Natural killer cell (primary cell): Measurements from ENCODE around the gene TEX22. TPM values are rescaled to one million over a fixed set of nuclear protein-coding genes. Genes with fewer than 3 reads are reported as not detected.

Experiments used
- ATAC-seq, 3 donors: fragments of 150-1000 bp in 2 of 3; fragments of 200-7000 bp in 1 of 3; cut with Tn5 transposase; 1 replicate in 1 of 3; 2 replicates in 2 of 3; pipeline ENCODE4 v1.10.0; 2021; ENCODE audit warnings: mild to moderate bottlenecking in 2 of 3, moderate library complexity in 2 of 3
- DNase-seq, 2 donors: peaks; one replicate each; pipeline versions ENCODE4 v3.0.0 to v3.0.0-alpha.2; 2013 to 2021; ENCODE audit warnings: mixed read lengths in 1 of 2
- H3K27ac ChIP-seq: one replicate; pipeline ENCODE4 v1.5.1; 2013; ENCODE audit warnings: mild to moderate bottlenecking, low read length
- H3K27me3 ChIP-seq: one replicate; pipeline ENCODE4 v1.6.1; 2013; ENCODE audit warnings: low read length; ENCODE audit not compliant: control insufficient read depth, insufficient read depth
- H3K36me3 ChIP-seq: one replicate; pipeline ENCODE4 v1.6.1; 2013; ENCODE audit warnings: low read length; ENCODE audit not compliant: control insufficient read depth, insufficient read depth
- H3K4me1 ChIP-seq: one replicate; pipeline ENCODE4 v1.6.1; 2013; ENCODE audit warnings: low read length; ENCODE audit not compliant: control insufficient read depth, insufficient read depth
- H3K4me3 ChIP-seq: one replicate; pipeline ENCODE4 v1.5.1; 2013; ENCODE audit warnings: low read length
- H3K9me3 ChIP-seq: one replicate; pipeline ENCODE4 v1.6.1; 2013; ENCODE audit warnings: low read length; ENCODE audit not compliant: control insufficient read depth, insufficient read depth
- H3K27ac Mint-ChIP-seq, 2 donors: one replicate each; pipeline ENCODE4 v1.8.0; 2022; ENCODE audit warnings: mild to moderate bottlenecking in 2 of 2, mixed read lengths in 2 of 2, moderate library complexity in 1 of 2
- H3K27me3 Mint-ChIP-seq, 2 donors: one replicate each; pipeline ENCODE4 v1.8.0; 2022; ENCODE audit warnings: low read depth in 2 of 2, mixed read lengths in 2 of 2
- H3K36me3 Mint-ChIP-seq: one replicate; pipeline ENCODE4 v1.8.0; 2022; ENCODE audit warnings: mixed read lengths
- H3K4me1 Mint-ChIP-seq, 2 donors: one replicate each; pipeline ENCODE4 v1.8.0; 2022; ENCODE audit warnings: mixed read lengths in 2 of 2
- H3K4me3 Mint-ChIP-seq: one replicate; pipeline ENCODE4 v1.8.0; 2022; ENCODE audit warnings: mild to moderate bottlenecking, moderate library complexity, mixed read lengths
- H3K9me3 Mint-ChIP-seq, 2 donors: one replicate each; pipeline ENCODE4 v1.8.0; 2022; ENCODE audit warnings: mixed read lengths in 2 of 2
- WGBS: methylation state at CpG from one replicate; pipeline ENCODE4 v1.1.7; 2013; ENCODE audit warnings: missing lambda C conversion rate; ENCODE audit not compliant: insufficient coverage; 5-methylcytosine and 5-hydroxymethylcytosine counted together
- intact Hi-C: fragments of 100-400 bp; cut with micrococcal nuclease; formaldehyde crosslinking; loops from one replicate; pipeline ENCODE4 v1.14.2; 2022
- total RNA-seq, 4 donors: library from RNA; stranded (reverse); fragments of 120-200 nt in 1 of 4; gene quantifications; one replicate each; pipeline versions ENCODE4 v1.2.3 to v1.2.4, GENCODE V29; 2013 to 2022
- TF ChIP-seq, protein P1 (sequence below): fragments of 200-600 bp; IDR thresholded peaks from one replicate; pipeline ENCODE4 v1.8.0; 2022; ENCODE audit warnings: antibody characterized with exemption

The TEX22 gene
- total RNA-seq, 3 donors from 2014 or later (not counting 1 experiment from before 2014, with no cell fraction given): 0.23 to 1.9 (median 1.8) TPM

GRCh38 chr14:105391541-105391940 is 6.8 kb upstream of the TEX22 start:
- Histone ChIP-seq H3K27ac (no peak overlapping the region), H3K9me3 (no peaks in the 10 kb centered on the region), H3K36me3 (no peaks in the 10 kb centered on the region), H3K27me3 (no peaks in the 10 kb centered on the region), H3K4me1 (peaks cover 71% of the 10 kb centered on the region), H3K4me3 (no peak overlapping the region)
- WGBS: 93% methylated on average over 23 of the region's 23 CpGs
- no peak overlapping the region for H3K4me3 Mint-ChIP-seq
- H3K4me1 Mint-ChIP-seq: peaks cover 8 to 30% of the 10 kb centered on the region in 2 donors
- intact Hi-C loops: no loop called here
- H3K27ac Mint-ChIP-seq: no peak overlapping the region
- ATAC-seq (no peak), DNase-seq (no peak)
- no peaks in the 10 kb centered on the region for H3K36me3 Mint-ChIP-seq
- H3K9me3 Mint-ChIP-seq: no peaks in the 10 kb centered on the region
- TF ChIP-seq, protein P1, sequence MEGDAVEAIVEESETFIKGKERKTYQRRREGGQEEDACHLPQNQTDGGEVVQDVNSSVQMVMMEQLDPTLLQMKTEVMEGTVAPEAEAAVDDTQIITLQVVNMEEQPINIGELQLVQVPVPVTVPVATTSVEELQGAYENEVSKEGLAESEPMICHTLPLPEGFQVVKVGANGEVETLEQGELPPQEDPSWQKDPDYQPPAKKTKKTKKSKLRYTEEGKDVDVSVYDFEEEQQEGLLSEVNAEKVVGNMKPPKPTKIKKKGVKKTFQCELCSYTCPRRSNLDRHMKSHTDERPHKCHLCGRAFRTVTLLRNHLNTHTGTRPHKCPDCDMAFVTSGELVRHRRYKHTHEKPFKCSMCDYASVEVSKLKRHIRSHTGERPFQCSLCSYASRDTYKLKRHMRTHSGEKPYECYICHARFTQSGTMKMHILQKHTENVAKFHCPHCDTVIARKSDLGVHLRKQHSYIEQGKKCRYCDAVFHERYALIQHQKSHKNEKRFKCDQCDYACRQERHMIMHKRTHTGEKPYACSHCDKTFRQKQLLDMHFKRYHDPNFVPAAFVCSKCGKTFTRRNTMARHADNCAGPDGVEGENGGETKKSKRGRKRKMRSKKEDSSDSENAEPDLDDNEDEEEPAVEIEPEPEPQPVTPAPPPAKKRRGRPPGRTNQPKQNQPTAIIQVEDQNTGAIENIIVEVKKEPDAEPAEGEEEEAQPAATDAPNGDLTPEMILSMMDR: no peak
- no peaks in the 10 kb centered on the region for H3K27me3 Mint-ChIP-seq

GRCh38 chr14:105392131-105393090 is 5.9 kb upstream of the TEX22 start:
- no peaks in the 10 kb centered on the region for H3K27me3 Mint-ChIP-seq
- ATAC-seq (no peak), DNase-seq (no peak)
- WGBS: 95% methylated on average over 40 of the region's 40 CpGs
- Histone ChIP-seq H3K27ac (no peak overlapping the region), H3K4me1 (peaks cover 80% of the 10 kb centered on the region), H3K4me3 (no peak overlapping the region), H3K36me3 (no peaks in the 10 kb centered on the region), H3K9me3 (no peaks in the 10 kb centered on the region), H3K27me3 (no peaks in the 10 kb centered on the region)
- no peaks in the 10 kb centered on the region for H3K9me3 Mint-ChIP-seq
- H3K4me3 Mint-ChIP-seq: no peak overlapping the region
- no peak overlapping the region for H3K27ac Mint-ChIP-seq
- H3K4me1 Mint-ChIP-seq: peaks cover 8 to 38% of the 10 kb centered on the region in 2 donors
- H3K36me3 Mint-ChIP-seq: no peaks in the 10 kb centered on the region
- TF ChIP-seq, protein P1: no peak
- intact Hi-C loops: no loop called here

DNA sequence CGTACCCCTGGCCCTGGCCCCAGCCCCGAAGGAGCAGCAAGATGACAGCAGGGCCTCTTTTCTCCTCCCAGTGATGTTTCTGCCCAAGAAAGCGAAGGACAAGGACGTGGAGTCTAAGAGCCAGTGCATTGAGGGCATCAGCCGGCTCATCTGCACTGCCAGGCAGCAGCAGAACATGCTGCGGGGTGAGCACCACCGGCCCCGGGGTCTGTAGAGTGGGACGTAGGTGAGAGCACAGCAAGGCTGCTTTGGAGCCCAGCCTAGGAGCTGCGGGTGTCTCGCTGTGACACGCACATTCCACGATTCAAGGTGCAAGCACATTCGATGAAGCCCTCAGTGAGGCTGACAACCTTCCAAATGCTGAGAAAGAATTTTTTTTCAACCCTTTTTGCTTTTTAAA is 5.2 kb upstream of the TEX22 start:
- no peaks in the 10 kb centered on the region for H3K27me3 Mint-ChIP-seq
- no peaks in the 10 kb centered on the region for H3K9me3 Mint-ChIP-seq
- no peaks in the 10 kb centered on the region for H3K36me3 Mint-ChIP-seq
- no peak for ATAC-seq
- intact Hi-C loops: no loop called here
- H3K9me3 ChIP-seq: no peaks in the 10 kb centered on the region
- H3K27ac ChIP-seq: no peak overlapping the region
- no peak for DNase-seq
- H3K4me1 Mint-ChIP-seq: peaks cover 11 to 44% of the 10 kb centered on the region in 2 donors
- peaks cover 80% of the 10 kb centered on the region for H3K4me1 ChIP-seq
- H3K27me3 ChIP-seq: no peaks in the 10 kb centered on the region
- H3K4me3 Mint-ChIP-seq: no peak overlapping the region
- TF ChIP-seq, protein P1: no peak
- no peak overlapping the region for H3K27ac Mint-ChIP-seq
- no peaks in the 10 kb centered on the region for H3K36me3 ChIP-seq
- WGBS: 96% methylated on average over 14 of the region's 14 CpGs
- H3K4me3 ChIP-seq: no peak overlapping the region
